AG20443 (cell line): ENCODE measurements around the gene CPEB3.
"Not testable (repeated sequence)": the region's sequence is repeated elsewhere in the genome, so short reads cannot be mapped to it uniquely, and the experiment has no call there.

Source experiments
- DNase-seq: peaks from one replicate; pipeline ENCODE4 v3.0.0; 2012; ENCODE audit warnings: low spot score, mixed read lengths

Gene CPEB3

DNA sequence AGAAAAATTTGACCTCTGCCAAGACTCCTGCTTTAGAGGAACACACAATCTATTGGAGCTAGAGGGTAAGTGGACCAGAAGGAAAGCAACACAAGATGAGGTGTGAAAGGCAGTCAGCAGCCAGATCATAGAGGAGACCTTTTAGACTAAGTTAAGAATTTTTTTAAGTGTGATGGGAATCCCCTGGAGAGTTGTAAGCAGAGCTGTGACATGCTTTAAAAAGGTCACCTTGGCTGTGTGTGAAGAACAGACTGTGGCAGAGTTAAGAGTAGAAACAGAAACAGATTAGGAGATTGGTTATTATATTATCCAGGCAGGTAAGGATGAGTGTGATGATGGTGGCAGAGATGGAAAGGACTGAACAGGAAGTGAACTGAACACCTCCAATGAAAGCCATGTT is 23.5 kb downstream of the CPEB3 start:
- no peak for DNase-seq

DNA sequence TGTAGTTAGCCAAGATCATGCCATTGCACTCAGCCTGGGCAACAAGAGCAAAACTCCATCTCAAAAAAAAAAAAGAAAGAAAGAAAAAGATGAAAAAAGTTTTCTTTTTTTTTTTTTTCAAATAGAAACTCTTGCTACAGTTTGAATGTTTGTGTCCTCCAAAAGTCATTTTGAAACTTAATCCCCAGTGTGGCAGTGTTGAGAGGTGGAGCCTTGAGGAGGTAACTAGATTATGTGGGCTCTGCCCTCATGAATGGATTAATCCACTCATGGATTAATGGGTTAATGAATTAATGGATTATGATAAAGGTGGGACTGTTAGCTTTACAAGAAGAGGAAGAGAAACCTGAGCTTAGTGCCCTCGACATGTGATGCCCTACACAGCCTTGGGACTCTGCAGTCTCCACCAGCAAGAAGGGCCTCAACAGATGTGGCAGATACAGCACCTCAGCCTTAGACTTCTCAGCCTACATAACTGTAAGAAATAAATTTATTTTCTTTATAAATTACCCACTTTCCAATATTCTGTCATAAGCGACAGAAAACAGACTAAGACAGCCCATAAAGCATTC is 25.1 kb downstream of the CPEB3 start:
- no peak for DNase-seq

DNA sequence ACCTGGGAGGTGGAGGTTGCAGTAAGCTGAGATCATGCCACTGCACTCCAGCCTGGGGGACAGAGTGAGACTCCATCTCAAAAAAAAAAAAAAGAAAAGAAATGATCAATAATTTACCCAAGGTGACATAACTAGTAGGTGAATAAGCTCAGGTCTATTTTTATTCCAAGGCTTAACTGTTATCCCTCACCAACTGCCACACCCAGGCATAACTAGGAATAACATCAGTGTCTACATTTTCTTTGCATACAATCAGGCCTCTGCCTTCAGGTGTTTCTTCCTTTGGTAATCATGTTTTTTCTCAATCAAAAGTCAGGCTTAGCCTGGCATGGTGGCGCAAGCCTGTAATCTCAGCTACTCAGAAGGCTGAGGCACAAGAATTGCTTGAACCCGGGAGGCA is 26.6 kb downstream of the CPEB3 start:
- DNase-seq: no peak

DNA sequence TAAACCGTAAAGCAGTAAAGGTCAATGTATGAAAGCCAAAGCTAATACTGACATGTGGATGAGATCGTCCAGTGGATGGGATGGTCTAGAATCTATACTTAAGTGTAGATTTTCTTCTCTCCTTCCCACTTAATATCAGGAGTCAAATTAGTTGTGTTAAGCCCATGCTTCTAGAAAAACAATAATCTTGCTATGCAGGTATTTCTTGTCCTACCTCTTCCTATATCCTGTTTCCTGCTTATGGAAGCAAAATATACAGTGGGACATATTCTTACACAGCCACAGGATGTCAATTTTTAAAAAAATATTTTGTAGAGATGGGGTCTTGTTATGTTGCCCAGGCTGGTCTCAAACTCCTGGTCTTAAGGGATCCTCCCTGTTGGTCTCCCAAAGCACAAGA is 27.5 kb downstream of the CPEB3 start:
- DNase-seq: no peak

DNA sequence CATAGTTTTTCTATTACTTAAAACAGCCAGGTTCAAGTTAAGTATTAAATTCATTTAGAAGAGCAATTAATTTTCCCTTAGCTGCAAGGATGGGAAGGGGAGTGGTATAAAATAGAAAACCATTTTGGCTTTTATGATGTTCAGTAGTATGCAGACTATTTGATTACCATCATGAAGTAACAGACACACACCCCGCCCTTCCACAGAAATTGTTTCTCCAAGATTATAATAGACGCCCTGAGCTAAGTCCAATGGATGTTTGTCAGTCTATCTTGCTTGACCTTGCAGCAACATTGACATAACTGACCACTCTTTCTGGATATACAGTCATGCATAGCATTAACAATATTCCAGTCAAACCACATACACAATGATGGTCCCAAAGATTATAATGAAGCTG is 42.3 kb downstream of the CPEB3 start:
- no peak for DNase-seq

DNA sequence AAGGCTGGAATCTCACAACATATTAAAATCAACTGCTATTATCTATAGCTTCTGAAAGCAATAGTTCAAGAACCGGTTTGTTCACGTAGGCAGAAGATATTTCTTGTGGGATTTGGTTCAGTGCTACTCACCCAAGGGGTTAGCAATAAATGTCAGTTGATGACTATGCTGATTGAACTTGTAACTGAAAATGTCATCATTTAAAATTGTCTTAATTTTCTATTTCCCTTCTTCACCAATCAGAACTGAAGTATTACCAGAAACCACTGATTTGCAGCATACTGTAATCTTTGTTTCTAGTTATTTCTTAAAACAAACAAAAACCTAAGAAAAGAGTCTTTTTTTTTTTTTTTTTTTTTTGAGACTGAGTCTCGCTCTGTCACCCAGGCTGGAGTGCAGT is 46.1 kb downstream of the CPEB3 start:
- DNase-seq: no peak

DNA sequence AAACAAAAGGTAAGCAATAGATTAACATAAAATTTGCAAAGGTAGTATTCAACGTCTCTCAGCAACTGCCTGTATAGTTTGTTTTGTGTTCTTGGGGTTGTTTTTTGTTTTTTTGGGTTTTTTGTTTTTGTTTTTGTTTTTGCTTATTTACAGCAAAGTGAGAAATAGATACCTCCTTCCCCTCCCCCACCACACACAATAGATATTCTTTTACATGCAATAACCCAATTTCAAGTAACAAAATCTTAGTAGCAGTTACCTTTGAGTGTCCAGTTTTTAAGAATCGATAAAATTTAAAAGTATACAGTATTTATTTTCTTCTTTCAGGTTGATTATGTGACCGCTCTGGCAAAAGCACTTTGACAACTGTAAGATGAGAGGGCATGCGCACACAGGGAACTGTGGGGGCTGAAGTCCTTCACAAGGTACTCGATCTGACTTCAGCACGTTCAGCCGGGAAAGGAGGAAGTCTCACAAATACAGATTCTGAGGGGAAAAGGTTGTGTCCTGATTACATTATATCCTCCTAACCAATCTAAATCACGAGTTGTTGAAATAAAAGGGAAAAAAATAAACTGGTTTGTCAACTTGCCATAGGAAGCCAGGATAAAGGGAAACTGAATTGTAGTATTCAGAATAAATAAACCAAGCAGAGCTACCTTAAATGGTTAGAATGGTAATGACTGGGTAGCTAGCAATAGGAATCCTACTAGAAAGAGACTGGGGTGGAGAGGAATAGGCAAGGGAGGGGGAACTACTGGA is 47.8 kb downstream of the CPEB3 start:
- DNase-seq: peak; percentile 71

DNA sequence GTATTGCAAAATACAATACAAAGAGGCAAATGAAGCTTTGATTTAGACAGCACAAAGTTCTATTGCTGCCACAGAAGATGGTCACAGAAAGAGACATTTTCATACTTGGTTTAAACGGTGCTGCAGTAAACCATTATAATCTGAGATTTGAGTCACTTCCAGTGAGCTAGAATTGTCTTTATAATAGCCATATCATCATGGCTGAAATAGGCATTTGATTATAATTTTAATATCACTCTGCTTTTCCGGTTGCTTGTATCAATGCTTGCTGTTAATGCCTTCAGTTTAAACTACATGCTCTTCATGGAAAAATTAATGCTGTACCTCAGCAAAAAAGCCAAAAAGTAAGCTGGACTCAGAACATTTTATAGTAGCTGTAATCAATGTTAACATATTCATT is 48.5 kb downstream of the CPEB3 start:
- DNase-seq: no peak

DNA sequence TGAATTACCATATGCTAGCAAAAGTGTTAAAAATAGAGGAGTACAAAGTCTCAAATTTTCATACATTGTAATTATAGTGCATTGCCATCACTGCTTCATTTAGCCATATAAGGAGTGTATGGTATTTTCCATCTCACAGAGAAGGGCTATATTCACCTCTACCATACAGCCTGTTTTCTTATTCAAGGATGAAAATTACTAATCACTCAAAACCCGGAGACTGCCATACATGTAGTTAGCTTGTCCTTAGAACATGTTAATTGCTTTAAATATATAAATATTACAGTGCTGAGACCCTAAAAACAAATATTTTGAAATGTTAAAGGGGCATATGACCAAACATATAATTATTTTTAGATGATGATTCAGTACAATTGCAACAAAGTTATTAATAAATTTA is 49.4 kb downstream of the CPEB3 start:
- no peak for DNase-seq

DNA sequence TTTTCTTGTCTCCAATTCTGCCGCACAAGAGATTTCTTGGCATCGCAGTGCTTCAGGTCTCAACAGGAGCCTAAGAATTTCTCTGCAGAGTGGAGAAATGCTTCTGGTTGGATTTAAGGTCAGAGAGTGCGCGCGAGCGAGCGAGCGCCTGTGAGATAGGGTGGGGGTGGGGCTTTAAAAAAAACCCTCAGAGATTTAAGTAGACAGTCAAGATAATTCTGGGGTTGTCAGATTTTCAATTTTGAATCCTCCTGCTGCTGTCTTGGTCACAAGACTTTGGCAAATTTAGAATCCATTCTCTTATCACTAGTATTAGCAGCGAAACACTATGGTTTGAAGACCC is 49.7 kb downstream of the CPEB3 start:
- peak; percentile 20 for DNase-seq

DNA sequence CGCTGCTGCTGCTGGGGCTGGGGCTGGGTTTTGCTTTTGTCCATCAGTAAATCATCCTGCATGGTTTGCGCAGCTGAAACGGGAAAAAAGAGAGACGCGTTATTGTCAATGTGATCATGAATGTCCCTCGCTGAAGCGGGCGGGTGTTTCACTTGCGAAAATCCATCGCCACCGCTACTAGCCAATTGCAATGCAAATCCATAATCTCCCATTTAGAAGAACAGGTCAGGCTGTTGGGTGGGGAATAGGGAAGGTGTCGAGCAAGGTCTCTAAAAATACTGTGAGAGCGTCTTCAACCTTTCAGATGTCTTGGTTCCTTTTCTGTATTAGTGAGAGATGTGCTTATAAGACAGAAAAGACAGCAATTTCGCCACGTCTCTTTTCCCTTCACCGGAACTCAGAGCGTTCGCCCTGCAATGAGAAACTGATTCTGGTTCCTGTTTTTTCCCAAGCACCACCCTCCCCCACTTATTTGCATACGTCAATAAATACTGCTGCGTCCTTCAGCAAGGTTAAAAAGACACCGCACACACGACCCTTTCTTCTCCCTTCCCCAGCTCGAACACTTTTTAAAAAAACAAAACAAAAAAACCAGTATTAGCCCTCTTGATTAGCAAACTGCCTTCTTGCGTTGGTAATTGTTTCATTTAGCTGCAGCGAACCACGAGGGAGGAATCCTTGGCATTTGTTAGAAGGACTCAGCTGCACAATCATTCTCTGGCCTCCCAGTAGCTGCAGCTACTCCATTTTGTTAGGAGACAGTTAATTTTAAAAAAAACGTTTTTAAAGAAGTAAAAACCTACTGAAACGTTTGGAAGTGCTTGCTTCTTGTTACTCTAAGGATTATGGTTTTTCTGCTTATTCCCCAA is 50.4 kb downstream of the CPEB3 start:
- peak; percentile 69 for DNase-seq

DNA sequence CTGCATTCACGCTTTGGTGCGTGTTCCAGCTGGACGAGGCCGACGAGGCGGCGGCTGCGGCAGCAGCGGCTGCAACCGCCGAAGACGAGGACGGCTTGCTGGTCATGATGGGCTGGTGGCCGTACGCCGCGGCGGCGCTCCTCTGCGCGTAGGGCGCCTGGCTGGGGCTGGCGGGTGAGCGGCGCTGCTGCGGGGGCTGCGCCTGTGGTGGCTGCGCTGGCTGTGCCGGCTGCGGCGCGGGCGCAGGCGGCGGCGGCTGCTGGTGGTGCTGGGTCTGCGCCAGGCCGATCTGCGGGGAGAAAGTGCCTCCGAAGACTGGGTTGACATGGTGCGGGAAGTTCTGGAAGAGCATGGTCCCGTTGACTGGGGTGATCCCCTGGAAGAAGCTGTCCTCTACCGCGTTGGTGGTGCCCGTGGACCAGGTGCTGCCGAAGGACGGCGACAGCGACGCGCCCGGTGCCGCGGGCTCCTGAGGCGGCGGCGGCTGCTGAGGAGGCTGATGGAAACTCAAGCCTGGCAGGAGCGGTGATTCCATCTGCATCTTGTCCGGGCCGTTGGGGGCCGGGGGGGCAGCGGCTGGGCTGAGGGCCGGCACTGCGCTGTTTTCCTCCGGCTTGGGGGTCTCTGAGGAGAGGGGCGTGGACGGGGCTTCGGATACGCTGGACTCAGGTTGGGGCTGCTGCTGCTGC is 51.1 kb downstream of the CPEB3 start:
- peak; percentile 63 for DNase-seq

DNA sequence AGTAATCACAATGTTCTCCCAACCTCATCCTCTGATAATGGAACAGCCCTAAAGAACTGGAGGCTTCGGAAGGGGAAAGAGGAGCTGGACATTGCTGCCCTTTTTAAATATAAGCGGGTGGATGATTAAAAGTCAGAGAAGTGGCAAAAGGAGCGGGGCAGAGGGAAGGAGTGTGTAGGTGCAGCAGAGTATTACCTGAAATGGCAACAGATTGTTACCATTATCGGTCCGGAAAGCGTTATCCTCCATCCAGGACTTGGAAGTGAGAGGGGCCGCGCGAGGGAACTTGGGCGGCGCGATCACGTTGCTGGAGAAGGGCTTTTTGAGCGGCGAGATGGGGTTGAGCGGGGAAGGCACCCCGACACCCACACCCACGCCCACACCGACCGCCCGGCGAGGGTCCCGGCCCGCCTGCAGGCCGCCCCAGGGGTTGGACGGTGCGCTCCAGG is 51.7 kb downstream of the CPEB3 start:
- no peak for DNase-seq

DNA sequence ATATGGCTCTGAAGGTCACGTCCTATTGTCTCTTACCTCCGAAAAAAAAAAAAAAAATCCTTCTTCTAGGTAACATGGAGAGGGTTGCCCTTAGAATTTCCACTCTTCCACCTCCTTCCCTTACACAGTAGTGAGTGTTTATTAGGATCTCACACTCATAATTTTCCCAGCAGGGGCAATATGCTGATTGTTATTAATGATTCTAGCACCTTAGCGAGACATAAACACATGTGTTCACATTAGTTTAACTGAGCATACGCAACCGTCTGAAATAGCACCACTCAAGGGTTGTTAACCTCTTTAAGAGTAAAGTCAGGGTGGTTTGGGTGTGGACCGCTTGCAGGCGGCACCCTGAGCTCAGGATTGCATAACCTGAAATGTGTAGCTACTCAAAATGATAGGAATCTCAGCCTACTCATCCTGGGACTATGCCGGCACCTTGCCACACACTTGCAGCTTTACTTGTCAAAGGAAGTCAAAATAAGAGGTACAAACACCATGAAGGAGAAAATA is 52.2 kb downstream of the CPEB3 start:
- peak; percentile 78 for DNase-seq

DNA sequence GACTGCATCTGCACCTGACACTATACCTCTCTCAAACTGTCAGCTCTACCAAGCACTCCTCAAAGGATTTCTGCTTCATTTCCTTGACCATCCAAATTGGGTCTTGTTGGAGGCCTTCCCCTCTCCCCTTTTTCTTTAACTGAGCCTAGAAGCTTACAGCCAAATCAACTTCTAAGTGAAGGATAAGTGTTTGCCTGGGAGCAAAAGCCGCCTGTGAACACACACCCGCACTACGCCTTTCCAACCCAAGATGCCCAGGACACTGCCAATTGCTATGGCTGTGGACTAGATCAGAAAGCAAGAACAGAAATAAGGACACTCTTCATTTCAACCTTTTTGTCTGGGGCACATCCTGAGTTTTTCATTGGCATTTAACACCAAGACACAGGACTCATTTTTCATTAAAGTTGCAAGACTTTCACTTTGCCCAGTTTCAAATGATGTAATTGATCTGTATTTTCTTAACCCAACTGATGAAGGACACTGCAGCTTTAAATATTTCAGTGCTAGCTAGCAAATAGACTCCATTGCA is 52.8 kb downstream of the CPEB3 start:
- no peak for DNase-seq

DNA sequence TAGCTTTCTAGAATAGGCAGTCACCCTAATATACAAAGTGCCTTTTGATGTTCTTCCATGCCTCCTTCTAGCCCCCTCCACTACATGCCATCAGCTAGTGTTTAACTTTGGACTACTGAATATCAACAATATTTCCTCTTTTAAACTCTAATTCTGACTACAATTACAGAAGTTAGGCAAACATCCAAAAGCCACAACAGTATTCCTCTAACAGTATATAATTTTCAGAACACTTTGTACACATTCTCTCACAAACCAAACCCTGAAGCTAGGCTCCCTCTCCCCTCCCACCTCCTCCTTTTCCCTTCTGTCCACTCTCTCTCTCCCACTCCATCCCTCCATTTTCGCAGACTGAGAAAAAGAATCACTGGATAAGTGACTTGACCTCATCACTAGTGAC is 59.7 kb downstream of the CPEB3 start:
- no peak for DNase-seq

DNA sequence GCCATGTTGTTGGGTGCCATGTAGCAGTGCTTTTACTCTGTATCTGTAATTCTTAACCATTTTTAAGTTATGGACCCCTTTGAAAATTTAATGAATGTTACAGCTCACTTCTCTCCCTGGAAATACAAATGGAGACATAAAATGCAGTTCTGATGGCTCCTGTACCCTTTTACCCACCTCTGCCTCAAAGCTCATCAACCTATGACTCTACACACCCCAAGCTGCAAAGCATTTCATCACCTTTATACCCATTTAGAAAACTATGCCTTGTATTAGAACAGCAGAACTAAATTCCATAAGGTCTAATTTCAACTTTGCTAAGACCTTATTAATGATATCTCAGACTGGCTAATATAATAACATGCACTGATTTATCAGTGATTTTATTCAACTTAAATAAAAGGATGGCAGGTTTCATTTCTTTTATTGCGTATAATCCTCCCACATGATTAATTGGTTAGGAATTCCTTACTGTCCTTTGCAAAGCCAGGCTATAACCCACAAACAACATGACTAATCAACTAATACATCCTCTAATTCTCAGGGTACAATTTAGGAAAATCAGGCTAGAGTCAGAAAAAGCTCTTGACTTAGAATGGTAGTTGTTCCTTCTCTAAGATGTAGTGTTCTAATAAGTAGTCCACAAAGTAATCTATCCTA is 68.1 kb downstream of the CPEB3 start:
- DNase-seq: peak; percentile 71

DNA sequence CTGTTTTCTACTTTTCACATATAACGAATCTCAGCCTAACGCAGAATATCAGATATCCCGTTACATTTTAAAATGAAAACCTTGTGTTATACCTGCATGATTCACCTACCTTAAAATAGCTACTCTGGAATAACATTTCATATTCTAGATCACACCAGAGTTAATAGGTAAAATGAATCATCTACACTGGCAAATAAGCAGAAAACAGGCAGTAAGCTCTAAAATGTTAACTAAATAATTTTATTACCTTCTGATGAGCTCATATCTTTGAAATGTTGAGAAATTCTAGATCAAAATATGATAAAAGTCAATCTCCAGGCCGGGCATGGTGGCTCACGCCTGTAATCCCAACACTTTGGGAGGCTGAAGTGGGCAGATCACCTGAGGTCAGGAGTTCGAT is 71.3 kb downstream of the CPEB3 start:
- no peak for DNase-seq

DNA sequence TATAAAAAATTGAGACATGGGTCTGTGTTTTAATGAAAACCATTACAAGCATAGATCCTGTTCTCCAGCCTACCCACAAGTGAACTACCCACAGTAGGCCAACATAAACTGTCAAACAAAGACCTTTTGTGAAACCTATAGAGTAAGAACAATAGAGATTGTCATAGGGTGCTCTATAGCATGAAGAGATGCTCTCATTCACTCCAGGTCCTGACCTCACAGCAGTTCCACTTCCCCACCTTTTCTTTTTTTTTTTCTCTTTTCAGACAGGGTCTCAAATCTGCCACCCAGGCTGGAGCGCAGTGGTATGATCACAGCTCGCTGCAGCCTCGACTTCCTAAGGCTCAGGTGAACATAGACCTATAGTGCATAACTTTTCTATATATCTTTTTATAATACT is 72.3 kb downstream of the CPEB3 start:
- no peak for DNase-seq

DNA sequence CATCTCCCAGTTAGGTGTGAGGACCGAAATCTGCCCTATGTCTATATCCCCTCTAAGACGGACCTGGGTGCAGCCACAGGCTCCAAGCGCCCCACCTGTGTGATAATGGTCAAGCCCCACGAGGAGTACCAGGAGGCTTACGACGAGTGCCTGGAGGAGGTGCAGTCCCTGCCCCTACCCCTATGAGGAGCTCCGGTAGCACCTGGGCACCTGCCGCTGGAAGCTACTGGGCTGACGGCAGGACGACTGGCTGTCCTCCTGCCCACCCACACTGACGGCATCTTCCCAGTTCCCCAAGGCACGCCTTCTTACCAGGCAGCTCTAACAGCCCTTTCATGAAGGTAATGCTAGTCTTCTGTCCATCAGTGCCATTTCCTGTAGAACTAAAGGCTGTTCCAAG is 74.3 kb downstream of the CPEB3 start:
- not testable (repeated sequence) for DNase-seq

DNA sequence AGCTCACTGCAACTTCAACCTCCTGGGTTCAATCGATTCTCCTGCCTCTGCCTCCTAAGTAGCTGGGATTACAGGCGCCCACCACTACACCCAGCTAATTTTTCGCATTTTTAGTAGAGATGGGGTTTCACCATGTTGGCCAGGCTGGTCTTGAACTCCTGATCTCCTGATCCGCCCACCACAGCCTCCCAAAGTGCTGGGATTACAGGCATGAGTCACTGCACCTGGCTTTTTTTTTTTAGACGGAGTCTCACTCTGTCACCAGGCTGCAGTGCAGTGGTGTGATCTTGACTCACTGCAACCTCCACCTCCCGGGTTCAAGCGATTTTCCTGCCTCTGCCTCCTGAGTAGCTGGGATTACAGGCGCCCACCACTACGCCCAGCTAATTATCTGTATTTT is 75.7 kb downstream of the CPEB3 start:
- not testable (repeated sequence) for DNase-seq

DNA sequence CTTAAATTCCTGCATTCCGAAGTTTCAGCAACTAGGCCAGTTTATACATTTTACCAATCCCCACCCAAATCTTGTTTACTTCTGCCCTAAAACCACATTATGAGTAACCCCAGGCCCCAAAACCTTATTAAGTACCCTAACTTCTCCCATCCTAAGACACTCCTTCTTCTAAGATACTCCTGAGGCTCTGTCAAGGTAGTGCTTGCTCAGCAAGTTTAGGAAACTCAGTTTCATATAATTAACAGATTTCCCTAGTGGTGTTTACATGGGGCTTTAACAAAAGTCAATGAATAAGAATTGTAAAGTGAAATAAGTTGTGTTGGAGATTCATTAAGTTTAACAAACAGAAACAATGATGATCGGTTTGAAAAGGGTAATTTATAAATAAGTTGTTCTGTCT is 77.8 kb downstream of the CPEB3 start:
- no peak for DNase-seq
